Measurements from ENCODE around the gene COMT. TPM values are rescaled to one million over a fixed set of nuclear protein-coding genes. Genes with fewer than 3 reads are reported as not detected.
A peak's percentile ranks its signal among the peaks of the same experiment; 100 is the strongest.

Gene COMT
- total and polyA plus RNA-seq, 9 of the 15 experiments (the other 6 are each of a cell fraction or from before 2014, with no cell fraction given): 12.5 to 351 (median 155) TPM

- TF ChIP-seq RBBP5 (IDR thresholded peaks at IDR 0.05; ENCODE audit: borderline replicate concordance, insufficient read depth, low read length, poor library complexity, severe bottlenecking) (peak; percentile 49), GABPA (tag; conservative IDR thresholded peaks at IDR 0.05; ENCODE audit: low read depth) (no peak), SAP30 (IDR thresholded peaks at IDR 0.05; ENCODE audit: borderline replicate concordance, insufficient read depth, low read depth, low read length, poor library complexity, severe bottlenecking) (peak; percentile 48), DACH1 (IDR thresholded peaks at IDR 0.05; ENCODE audit: partially characterized antibody) (no peak), BRD4 (IDR thresholded peaks at IDR 0.05) (no peak), NR0B1 (IDR thresholded peaks at IDR 0.05; ENCODE audit: partially characterized antibody) (no peak), ZNF57 (CRISPR knock-in tag; IDR thresholded peaks at IDR 0.05) (0 out of 2 replicates have a peak, but pooled peaks have one; percentile 37), CAMTA2 (CRISPR knock-in tag; conservative IDR thresholded peaks at IDR 0.05) (no peak), ARID3B (CRISPR knock-in tag; IDR thresholded peaks at IDR 0.05; ENCODE audit: borderline replicate concordance) (no peak), PML (IDR thresholded peaks at IDR 0.05; ENCODE audit: low read length) (no peak), SRF (CRISPR knock-in tag; IDR thresholded peaks at IDR 0.05) (peak in 1 of 2 experiments; percentile 37; a peak in 1 of 4 replicates), ZNF384 (IDR thresholded peaks at IDR 0.05; ENCODE audit: low read depth, low read length) (peak; percentile 95), ZNF239 (CRISPR knock-in tag; IDR thresholded peaks at IDR 0.05) (peak; percentile 34; the same call in 1 of the 2 replicates), ZNF354B (CRISPR knock-in tag; IDR thresholded peaks at IDR 0.05) (no peak)
- TF ChIP-seq, protein P1, sequence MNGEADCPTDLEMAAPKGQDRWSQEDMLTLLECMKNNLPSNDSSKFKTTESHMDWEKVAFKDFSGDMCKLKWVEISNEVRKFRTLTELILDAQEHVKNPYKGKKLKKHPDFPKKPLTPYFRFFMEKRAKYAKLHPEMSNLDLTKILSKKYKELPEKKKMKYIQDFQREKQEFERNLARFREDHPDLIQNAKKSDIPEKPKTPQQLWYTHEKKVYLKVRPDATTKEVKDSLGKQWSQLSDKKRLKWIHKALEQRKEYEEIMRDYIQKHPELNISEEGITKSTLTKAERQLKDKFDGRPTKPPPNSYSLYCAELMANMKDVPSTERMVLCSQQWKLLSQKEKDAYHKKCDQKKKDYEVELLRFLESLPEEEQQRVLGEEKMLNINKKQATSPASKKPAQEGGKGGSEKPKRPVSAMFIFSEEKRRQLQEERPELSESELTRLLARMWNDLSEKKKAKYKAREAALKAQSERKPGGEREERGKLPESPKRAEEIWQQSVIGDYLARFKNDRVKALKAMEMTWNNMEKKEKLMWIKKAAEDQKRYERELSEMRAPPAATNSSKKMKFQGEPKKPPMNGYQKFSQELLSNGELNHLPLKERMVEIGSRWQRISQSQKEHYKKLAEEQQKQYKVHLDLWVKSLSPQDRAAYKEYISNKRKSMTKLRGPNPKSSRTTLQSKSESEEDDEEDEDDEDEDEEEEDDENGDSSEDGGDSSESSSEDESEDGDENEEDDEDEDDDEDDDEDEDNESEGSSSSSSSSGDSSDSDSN (IDR thresholded peaks at IDR 0.05; ENCODE audit: borderline replicate concordance in 1 of 2, low read depth in 2 of 2, low read length in 2 of 2): 0 out of 4 replicates have a peak, but pooled peaks of 1 of the 2 experiments have one; percentile 17
- TF ChIP-seq, protein P2, sequence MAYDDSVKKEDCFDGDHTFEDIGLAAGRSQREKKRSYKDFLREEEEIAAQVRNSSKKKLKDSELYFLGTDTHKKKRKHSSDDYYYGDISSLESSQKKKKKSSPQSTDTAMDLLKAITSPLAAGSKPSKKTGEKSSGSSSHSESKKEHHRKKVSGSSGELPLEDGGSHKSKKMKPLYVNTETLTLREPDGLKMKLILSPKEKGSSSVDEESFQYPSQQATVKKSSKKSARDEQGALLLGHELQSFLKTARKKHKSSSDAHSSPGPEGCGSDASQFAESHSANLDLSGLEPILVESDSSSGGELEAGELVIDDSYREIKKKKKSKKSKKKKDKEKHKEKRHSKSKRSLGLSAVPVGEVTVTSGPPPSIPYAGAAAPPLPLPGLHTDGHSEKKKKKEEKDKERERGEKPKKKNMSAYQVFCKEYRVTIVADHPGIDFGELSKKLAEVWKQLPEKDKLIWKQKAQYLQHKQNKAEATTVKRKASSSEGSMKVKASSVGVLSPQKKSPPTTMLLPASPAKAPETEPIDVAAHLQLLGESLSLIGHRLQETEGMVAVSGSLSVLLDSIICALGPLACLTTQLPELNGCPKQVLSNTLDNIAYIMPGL (CRISPR knock-in tag; IDR thresholded peaks at IDR 0.05): 0 out of 2 replicates have a peak, but pooled peaks have one; percentile 44
- TF ChIP-seq, protein P3, sequence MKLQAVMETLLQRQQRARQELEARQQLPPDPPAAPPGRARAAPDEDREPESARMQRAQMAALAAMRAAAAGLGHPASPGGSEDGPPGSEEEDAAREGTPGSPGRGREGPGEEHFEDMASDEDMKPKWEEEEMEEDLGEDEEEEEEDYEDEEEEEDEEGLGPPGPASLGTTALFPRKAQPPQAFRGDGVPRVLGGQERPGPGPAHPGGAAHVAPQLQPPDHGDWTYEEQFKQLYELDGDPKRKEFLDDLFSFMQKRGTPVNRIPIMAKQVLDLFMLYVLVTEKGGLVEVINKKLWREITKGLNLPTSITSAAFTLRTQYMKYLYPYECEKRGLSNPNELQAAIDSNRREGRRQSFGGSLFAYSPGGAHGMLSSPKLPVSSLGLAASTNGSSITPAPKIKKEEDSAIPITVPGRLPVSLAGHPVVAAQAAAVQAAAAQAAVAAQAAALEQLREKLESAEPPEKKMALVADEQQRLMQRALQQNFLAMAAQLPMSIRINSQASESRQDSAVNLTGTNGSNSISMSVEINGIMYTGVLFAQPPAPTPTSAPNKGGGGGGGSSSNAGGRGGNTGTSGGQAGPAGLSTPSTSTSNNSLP (IDR thresholded peaks at IDR 0.05; ENCODE audit: borderline replicate concordance, low read depth, low read length): no peak
These were observed 69.8 kb downstream of the COMT start (continued) for GRCh38 chr22:20011123-20011992.
